Left ventricle myocardium inferior (tissue), 1 donor: ENCODE measurements around the gene IGFBPL1. TPM values are rescaled to one million over a fixed set of nuclear protein-coding genes. Genes with fewer than 3 reads are reported as not detected.

ENCODE experiments used
- DNase-seq: peaks from one replicate; pipeline ENCODE4 v3.0.0-alpha.2; 2020
- H3K27ac ChIP-seq: fragments of 200-600 bp; replicated peaks from 2 replicates; pipeline ENCODE4 v1.8.0; 2021
- H3K27me3 ChIP-seq: fragments of 200-600 bp; 2 replicates; pipeline ENCODE4 v1.8.0; 2021; ENCODE audit warnings: low read depth
- H3K36me3 ChIP-seq: fragments of 200-600 bp; 2 replicates; pipeline ENCODE4 v1.8.0; 2021
- H3K4me1 ChIP-seq: fragments of 200-600 bp; 2 replicates; pipeline ENCODE4 v1.8.0; 2021
- H3K4me3 ChIP-seq: fragments of 200-600 bp; 2 replicates; pipeline ENCODE4 v1.8.0; 2021; ENCODE audit warnings: mild to moderate bottlenecking, moderate library complexity
- H3K9me3 ChIP-seq: fragments of 200-600 bp; replicated peaks from 2 replicates; pipeline ENCODE4 v1.8.0; 2021
- CTCF ChIP-seq: fragments of 200-600 bp; IDR thresholded peaks from 2 replicates; pipeline ENCODE4 v1.8.0; 2021; ENCODE audit warnings: antibody characterized with exemption, mild to moderate bottlenecking, borderline replicate concordance
- intact Hi-C: fragments of 100-400 bp; cut with micrococcal nuclease; formaldehyde crosslinking; loops from one replicate; pipeline ENCODE4 v1.11.0; 2022
- total RNA-seq: library from RNA; stranded (reverse); fragmentation: NEBNext Ultra II Directional; extraction: Animal tissue kit (Norgen Biotek cat#: 25700); gene quantifications from one replicate; pipeline ENCODE4 v1.2.1, GENCODE V29; 2021
- donor health status: DM: no; HTN: yes; CAD: no; lungs with severe emphysema.

IGFBPL1 gene
- total RNA-seq, 1 donor from 2014 or later: not detected

GRCh38 chr9:38447703-38448102 lies 23.4 kb upstream of the IGFBPL1 start:
- intact Hi-C loops: no loop called here
- peaks cover 27% of the 10 kb centered on the region for H3K27me3 ChIP-seq
- no peak for TF ChIP-seq CTCF
- no peaks in the 10 kb centered on the region for H3K36me3 ChIP-seq
- H3K27ac ChIP-seq: no peak overlapping the region
- DNase-seq: no peak
- peaks cover 19% of the 10 kb centered on the region for H3K9me3 ChIP-seq
- H3K4me3 ChIP-seq: no peak overlapping the region
- H3K4me1 ChIP-seq: no peaks in the 10 kb centered on the region

- no peak for DNase-seq
- Histone ChIP-seq H3K9me3 (peaks cover under 1% of the 10 kb centered on the region), H3K27me3 (peaks cover 50% of the 10 kb centered on the region), H3K4me1 (no peaks in the 10 kb centered on the region), H3K27ac (no peak overlapping the region), H3K4me3 (no peak overlapping the region), H3K36me3 (no peaks in the 10 kb centered on the region)
- intact Hi-C loops: no loop called here
- no peak for TF ChIP-seq CTCF
These were observed 21.1 kb upstream of the IGFBPL1 start for GRCh38 chr9:38445154-38446043.

- DNase-seq: no peak
- no peak overlapping the region for H3K4me3 ChIP-seq
- peaks cover 58% of the 10 kb centered on the region for H3K27me3 ChIP-seq
- H3K36me3 ChIP-seq: no peaks in the 10 kb centered on the region
- TF ChIP-seq CTCF: no peak
- no peak overlapping the region for H3K27ac ChIP-seq
- intact Hi-C loops: no loop called here
- H3K9me3 ChIP-seq: no peaks in the 10 kb centered on the region
- H3K4me1 ChIP-seq: no peaks in the 10 kb centered on the region
These were observed 19.3 kb upstream of the IGFBPL1 start for GRCh38 chr9:38443597-38443996.

- Histone ChIP-seq H3K4me1 (no peaks in the 10 kb centered on the region), H3K9me3 (no peaks in the 10 kb centered on the region), H3K36me3 (no peaks in the 10 kb centered on the region), H3K27ac (no peak overlapping the region), H3K4me3 (no peak overlapping the region), H3K27me3 (peaks cover 58% of the 10 kb centered on the region)
- no peak for DNase-seq
- intact Hi-C loops: no loop called here
- no peak for TF ChIP-seq CTCF
These were observed 18.9 kb upstream of the IGFBPL1 start for GRCh38 chr9:38443181-38443580.

GRCh38 chr9:38442473-38443096 lies 18.3 kb upstream of the IGFBPL1 start:
- DNase-seq: no peak
- intact Hi-C loops: no loop called here
- TF ChIP-seq CTCF: no peak
- Histone ChIP-seq H3K27ac (no peak overlapping the region), H3K27me3 (peaks cover 63% of the 10 kb centered on the region), H3K36me3 (no peaks in the 10 kb centered on the region), H3K9me3 (no peaks in the 10 kb centered on the region), H3K4me1 (no peaks in the 10 kb centered on the region), H3K4me3 (no peak overlapping the region)
